HG03196 (cell line): Measurements from ENCODE around the gene CST3.
"Not testable (repeated sequence)": the region's sequence is repeated elsewhere in the genome, so short reads cannot be mapped to it uniquely, and the experiment has no call there.

ENCODE experiments used
- ATAC-seq: cut with Tn5 transposase; IDR thresholded peaks from one replicate; pipeline ENCODE4 v1.9.1; 2021; ENCODE audit not compliant: unreplicated experiment

Gene CST3

GRCh38 chr20:23662276-23662870 is 24.6 kb upstream of the CST3 start:
- no peak for ATAC-seq

GRCh38 chr20:23661002-23661429 is 23.3 kb upstream of the CST3 start:
- no peak for ATAC-seq

- no peak for ATAC-seq
These were observed 22.5 kb upstream of the CST3 start for GRCh38 chr20:23659989-23660837.

GRCh38 chr20:23659610-23659988 is 21.8 kb upstream of the CST3 start:
- not testable (repeated sequence) for ATAC-seq

- ATAC-seq, result no peak
These were observed 21.3 kb upstream of the CST3 start for GRCh38 chr20:23658989-23659609.

GRCh38 chr20:23658336-23658735 is 20.6 kb upstream of the CST3 start:
- no peak for ATAC-seq

GRCh38 chr20:23657202-23657601 is 19.4 kb upstream of the CST3 start:
- ATAC-seq, result no peak

- no peak for ATAC-seq
These were observed 18.6 kb upstream of the CST3 start for GRCh38 chr20:23656372-23656771.

- ATAC-seq, result no peak
These were observed 17.9 kb upstream of the CST3 start for GRCh38 chr20:23655491-23656211.

GRCh38 chr20:23654717-23655116 is 17.0 kb upstream of the CST3 start:
- ATAC-seq, result no peak

- no peak for ATAC-seq
These were observed 16.2 kb upstream of the CST3 start for GRCh38 chr20:23654000-23654399.

GRCh38 chr20:23653400-23653938 is 15.7 kb upstream of the CST3 start:
- ATAC-seq, result no peak

GRCh38 chr20:23652926-23653325 is 15.2 kb upstream of the CST3 start:
- ATAC-seq, result no peak

GRCh38 chr20:23652371-23652770 is 14.6 kb upstream of the CST3 start:
- no peak for ATAC-seq

GRCh38 chr20:23651117-23651516 is 13.4 kb upstream of the CST3 start:
- ATAC-seq, result no peak

GRCh38 chr20:23649830-23650417 is 12.2 kb upstream of the CST3 start:
- no peak for ATAC-seq

- ATAC-seq, result no peak
These were observed 11.5 kb upstream of the CST3 start for GRCh38 chr20:23649242-23649641.

- ATAC-seq, result no peak
These were observed 9.6 kb upstream of the CST3 start for GRCh38 chr20:23647346-23647745.

GRCh38 chr20:23646106-23646873 is 8.5 kb upstream of the CST3 start:
- no peak for ATAC-seq

GRCh38 chr20:23645575-23645974 is 7.8 kb upstream of the CST3 start:
- no peak for ATAC-seq
